ENCODE results near the gene ITPRID1.

ITPRID1 gene

GRCh38 chr7:31490796-31491314 lies 23.0 kb upstream of the ITPRID1 start:
- H3K4me3 ChIP-seq (ENCODE audit: control insufficient read depth, low read depth, low read length), result no peak overlapping the region
- DNase-seq (ENCODE audit: low read depth), result no peak
- TF ChIP-seq CTCF (conservative IDR thresholded peaks at IDR 0.05; ENCODE audit: control insufficient read depth, insufficient read depth, low read depth, low read length), result no peak

- TF ChIP-seq CTCF (conservative IDR thresholded peaks at IDR 0.05; ENCODE audit: control insufficient read depth, insufficient read depth, low read depth, low read length), result no peak
- no peak overlapping the region for H3K4me3 ChIP-seq (ENCODE audit: control insufficient read depth, low read depth, low read length)
- no peak for DNase-seq (ENCODE audit: low read depth)
Observed at GRCh38 chr7:31492086-31492485, 21.8 kb upstream of the ITPRID1 start.

GRCh38 chr7:31493714-31494181 lies 20.1 kb upstream of the ITPRID1 start:
- no peak for DNase-seq (ENCODE audit: low read depth)
- no peak for TF ChIP-seq CTCF (conservative IDR thresholded peaks at IDR 0.05; ENCODE audit: control insufficient read depth, insufficient read depth, low read depth, low read length)
- H3K4me3 ChIP-seq (ENCODE audit: control insufficient read depth, low read depth, low read length), result no peak overlapping the region

- DNase-seq (ENCODE audit: low read depth), result no peak
- TF ChIP-seq CTCF (conservative IDR thresholded peaks at IDR 0.05; ENCODE audit: control insufficient read depth, insufficient read depth, low read depth, low read length), result no peak
Observed at GRCh38 chr7:31494421-31494820, 19.5 kb upstream of the ITPRID1 start.

GRCh38 chr7:31495653-31496052 lies 18.2 kb upstream of the ITPRID1 start:
- H3K4me3 ChIP-seq (ENCODE audit: control insufficient read depth, low read depth, low read length), result no peak overlapping the region
- DNase-seq (ENCODE audit: low read depth), result no peak
- TF ChIP-seq CTCF (conservative IDR thresholded peaks at IDR 0.05; ENCODE audit: control insufficient read depth, insufficient read depth, low read depth, low read length), result no peak

More at GRCh38 chr7:31494421-31494820, 19.5 kb upstream of the ITPRID1 start:
- no peak overlapping the region for H3K4me3 ChIP-seq (ENCODE audit: control insufficient read depth, low read depth, low read length)

GRCh38 chr7:31497516-31497915 lies 16.4 kb upstream of the ITPRID1 start:
- no peak overlapping the region for H3K4me3 ChIP-seq (ENCODE audit: control insufficient read depth, low read depth, low read length)
- DNase-seq (ENCODE audit: low read depth), result no peak
- TF ChIP-seq CTCF (conservative IDR thresholded peaks at IDR 0.05; ENCODE audit: control insufficient read depth, insufficient read depth, low read depth, low read length), result no peak

GRCh38 chr7:31500656-31501055 lies 13.2 kb upstream of the ITPRID1 start:
- no peak overlapping the region for H3K4me3 ChIP-seq (ENCODE audit: control insufficient read depth, low read depth, low read length)
- no peak for DNase-seq (ENCODE audit: low read depth)
- no peak for TF ChIP-seq CTCF (conservative IDR thresholded peaks at IDR 0.05; ENCODE audit: control insufficient read depth, insufficient read depth, low read depth, low read length)

All from fibroblast of mammary gland (primary cell).